HG02981 (cell line): ENCODE data around the gene KRT39.
"Not testable (repeated sequence)": the region's sequence is repeated elsewhere in the genome, so short reads cannot be mapped to it uniquely, and the experiment has no call there.

Experiments
- ATAC-seq: cut with Tn5 transposase; IDR thresholded peaks from one replicate; pipeline ENCODE4 v1.9.1; 2021; ENCODE audit warnings: mild to moderate bottlenecking, moderate library complexity; ENCODE audit not compliant: unreplicated experiment

The KRT39 gene

DNA sequence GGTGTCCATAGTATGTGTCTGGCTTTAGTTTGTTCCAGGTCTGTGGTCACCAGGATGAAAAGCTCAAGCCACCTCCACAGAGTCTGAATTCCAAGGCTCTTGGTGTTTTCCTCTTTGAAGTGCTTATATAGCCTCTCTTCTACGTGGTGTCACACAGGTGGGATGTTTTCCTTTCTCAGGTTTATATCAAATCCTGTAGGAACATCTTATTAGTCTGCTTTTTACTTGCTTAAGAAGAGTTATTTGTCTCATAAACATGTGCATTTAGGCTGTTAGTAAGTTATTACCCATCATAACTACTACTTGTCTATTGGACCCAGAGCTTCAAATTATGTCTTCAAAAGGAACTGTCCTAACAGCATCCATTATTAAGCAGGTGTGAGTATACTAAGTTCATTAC is at the start of gene KRT39:
TSS of gene KRT39 (minus strand) at position 101 of the 400 bp plus-strand sequence. CDS start at position 9, 92 bp downstream.
- no peak for ATAC-seq

DNA sequence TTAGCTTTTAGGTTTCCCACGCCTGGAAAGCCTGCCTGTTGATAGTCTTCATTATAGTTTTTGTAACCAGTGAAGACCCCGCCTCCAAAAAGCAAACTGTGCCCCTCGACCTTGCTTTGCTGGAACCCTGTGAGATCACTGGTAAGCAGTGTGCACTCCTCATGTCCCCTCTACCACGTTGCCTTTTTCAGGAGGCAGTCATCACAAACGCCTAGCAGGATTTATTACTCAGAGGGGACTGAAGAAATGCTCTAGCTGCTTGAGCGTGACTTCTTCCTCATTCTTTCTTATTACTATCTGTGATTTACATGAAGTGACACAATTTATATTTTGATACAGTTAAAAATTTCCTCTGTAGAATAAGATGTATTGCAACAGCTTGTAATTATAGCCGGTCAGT is 48.7 kb upstream of the KRT39 start:
- no peak for ATAC-seq

DNA sequence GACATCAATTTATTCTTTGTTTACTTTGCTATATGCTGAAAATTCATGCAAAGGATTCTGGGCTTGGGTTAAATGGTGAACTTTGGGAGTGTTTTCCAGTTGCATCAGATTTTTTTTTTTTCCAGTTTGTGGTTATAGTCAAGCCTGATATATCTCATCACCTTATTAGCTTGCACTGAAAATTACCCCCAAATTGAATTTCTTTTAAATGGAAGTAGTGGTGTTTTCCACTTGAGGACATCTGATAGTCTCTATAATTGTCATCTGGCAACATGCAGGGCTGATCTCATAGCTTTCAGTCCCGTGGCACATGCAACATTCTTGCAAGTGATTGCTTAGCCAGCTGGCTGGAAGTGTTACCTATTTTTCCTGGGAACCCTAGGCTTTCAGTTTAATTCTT is 46.9 kb upstream of the KRT39 start:
- ATAC-seq: no peak

DNA sequence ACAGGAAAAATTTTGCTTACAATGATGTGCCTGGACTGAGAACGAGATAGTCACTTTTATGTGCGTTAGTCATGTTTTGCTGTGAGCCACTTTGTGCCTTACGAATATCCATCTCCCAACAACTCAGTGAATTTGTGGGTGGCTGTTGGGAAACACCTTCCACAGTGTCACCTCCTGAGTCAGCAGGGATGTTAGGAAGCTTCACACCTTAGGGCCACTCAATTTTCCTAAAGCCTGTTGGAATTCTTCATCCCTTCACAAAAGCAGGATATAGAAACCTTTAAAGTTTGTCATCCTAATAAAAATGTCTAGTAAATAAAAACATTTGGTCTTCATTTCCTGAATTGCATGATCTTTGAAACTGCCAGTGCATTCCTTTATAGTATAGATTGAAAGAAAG is 46.4 kb upstream of the KRT39 start:
- no peak for ATAC-seq

DNA sequence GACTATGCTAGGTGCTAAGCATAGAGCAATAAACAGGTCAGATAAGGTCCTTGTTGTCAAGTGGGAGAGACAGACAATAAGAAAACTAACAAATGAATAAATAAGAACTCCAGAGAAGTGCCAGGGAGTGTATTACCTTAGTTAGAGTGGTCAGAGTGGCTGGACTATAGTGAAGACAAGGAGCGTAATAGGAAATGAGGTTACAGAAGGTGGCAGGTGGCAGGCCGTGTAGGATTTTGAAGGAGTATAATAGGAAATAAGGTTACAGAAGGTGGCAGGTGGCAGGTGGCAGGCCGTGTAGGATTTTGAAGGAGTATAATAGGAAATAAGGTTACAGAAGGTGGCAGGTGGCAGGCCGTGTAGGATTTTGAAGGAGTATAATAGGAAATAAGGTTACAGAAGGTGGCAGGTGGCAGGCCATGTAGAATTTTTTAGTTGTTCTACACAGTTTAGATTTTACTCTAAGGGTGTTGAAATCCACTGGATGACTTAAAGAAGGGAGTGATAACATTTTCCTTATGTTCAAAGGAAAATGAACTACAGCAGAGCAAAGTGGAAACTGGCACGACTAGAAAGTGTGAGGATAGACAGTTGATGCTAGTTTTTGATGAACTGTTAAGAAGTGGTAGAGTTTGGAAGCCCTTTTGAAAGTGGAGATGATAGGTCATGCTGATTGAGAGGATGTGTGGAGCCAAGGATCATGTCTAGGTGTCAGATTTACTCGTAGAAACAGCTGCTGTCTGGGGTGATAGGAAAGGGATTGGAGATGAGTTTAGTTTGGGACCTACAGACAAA is 45.8 kb upstream of the KRT39 start:
- no peak for ATAC-seq

DNA sequence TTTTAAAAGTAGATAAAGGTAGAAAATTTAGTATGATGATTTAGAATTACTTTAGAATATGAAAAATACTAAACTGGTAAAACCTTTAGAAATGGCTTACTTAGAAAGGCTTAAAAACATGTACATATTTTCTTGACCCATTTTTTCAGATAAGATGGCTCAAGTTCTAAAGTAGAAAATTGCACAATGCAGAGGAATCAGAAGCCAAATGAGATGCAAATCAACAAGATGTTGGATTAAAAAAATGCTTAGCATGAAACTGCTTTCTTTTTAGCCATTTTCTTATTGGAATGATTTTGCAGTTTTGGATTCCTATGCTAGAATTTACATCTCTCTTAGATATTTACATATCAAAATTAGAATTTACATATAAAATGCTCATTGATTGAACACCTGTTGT is 43.7 kb upstream of the KRT39 start:
- ATAC-seq: no peak

DNA sequence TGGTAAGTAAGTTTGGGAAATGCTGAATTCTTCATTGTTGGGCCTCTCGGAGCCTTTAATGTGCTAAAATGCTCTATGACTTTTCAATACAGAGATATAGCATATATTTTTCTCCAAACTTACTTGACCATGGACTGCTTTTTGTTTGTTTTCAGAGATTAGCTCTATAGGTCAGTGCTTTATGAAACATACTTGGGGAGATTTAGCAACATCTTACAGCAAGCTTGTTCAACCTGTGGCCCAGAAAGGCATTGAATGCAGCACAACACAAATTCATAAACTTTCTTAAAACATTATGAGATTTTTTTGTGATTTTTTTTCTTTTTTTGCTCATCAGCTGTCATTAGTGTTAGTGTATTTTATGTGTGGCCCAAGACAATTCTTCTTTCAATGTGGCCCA is 43.2 kb upstream of the KRT39 start:
- no peak for ATAC-seq

DNA sequence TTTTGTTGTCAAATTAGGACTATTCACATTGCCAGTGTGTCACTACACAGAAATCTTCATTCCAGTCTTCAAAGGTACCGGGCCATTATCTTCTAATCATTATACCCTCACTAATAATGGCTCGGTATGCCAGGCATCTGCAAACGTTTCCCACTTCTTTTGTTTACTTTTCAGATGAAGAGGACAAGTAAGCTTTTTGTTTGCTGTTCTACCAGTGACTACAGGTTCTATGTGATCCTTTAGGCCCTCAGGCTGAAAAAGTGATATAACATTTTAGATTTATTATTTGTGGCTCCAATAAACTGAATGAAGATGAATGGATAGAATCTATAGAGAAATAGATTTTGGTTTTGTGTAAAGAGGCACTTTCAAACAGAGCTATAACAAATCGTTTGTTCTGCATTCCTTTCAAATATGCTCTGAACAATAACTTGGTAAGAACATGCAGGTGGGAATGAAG is 42.6 kb upstream of the KRT39 start:
- no peak for ATAC-seq

DNA sequence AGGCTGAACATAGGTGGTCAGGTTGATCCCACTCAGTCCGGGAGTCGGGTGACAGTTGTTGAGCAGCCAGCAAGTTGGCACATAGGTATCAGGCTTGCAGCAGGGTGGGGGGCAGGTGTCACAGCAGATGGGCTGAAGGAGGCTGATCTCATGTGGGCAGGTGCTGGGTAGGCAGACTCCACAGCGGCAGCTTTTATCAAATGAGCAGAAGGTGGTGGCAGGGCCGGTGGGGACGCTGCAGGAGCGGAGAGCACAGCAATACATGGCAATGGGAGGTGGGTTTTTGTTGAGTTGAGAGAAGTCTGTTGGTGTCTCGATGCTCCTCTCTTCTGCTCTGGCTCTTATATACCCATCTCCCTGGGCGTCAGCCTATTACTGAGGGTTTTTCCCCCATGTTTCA is 42.1 kb upstream of the KRT39 start, which contains the start of gene KRTAP3-1:
TSS of gene KRTAP3-1 (minus strand) at position 318 of the 400 bp plus-strand sequence. CDS start at position 264, 54 bp downstream.
- no peak for ATAC-seq

DNA sequence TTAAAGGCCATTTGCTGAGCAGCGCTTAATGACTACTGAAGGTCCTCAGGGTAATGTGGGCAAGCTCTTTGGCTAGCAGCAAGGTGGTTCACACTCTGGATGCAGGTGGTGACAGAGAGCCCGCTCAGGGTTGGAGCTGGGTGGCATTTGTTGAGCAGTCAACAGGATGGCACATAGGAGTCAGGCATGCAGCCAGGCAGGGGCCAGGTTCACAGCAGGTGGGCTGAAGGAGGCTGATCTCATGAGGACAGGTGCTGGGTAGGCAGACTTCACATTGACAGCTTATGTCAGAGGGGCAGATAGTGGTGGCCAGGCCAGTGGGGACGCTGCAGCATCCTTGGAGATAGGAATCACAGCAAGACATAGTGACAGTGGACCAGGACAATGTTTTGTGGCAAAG is 37.6 kb upstream of the KRT39 start:
- ATAC-seq: no peak

DNA sequence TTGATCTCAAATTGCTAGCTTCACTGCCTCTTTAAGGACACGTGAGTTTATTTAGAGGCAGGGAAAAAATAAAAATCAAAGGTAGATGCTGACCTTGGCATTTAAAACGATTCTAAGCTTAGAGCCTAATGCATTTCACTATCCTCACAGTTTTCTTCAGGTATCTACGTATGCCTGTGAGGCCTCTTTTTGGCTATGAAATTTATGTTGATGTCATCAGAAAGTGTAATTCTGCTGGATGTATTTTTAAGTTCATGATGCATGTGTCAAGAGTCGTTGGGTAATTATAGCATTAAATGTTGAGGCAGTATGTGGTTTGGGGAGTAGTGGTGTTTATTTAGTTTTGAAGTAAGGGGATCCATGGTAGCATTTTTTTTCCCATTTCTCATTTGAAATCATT is 37.2 kb upstream of the KRT39 start:
- no peak for ATAC-seq

DNA sequence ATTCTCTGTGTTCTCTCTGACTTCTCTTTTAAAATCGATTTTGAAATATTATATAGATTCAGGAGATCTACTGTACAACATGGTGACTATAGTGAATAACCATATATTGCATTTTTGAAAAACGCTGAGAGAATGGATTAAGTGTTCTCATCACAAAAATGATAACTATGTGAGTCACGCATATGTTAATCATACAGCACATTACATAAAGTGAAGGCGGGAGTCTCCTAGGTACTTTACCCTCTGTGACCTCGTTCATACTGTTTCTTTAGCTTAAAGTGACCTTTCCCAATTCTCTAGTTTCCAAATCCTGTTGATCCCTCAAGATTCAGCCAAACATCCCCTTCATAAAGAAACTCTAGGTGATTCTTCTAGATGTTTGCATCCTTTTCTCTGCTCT is 36.1 kb upstream of the KRT39 start:
- ATAC-seq: no peak

DNA sequence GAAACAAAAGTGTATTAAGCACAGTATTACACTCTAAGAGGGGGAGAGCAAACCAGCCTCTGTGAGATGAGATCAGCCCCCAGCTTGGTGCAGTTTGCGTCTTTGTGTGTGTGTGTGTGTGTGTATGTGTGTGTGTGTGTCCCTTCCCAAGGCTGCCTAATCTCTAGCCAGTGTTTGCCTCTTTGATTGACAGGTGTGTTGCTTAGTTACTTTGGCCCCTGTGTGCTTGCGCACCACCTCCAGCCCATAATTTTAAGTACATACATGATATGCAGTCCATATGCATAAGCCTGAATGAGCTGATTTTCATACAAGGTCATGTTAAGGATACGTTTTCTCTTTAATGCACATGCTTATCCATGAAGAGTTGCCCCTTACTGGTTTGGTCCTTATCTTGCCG is 35.0 kb upstream of the KRT39 start:
- no peak for ATAC-seq

DNA sequence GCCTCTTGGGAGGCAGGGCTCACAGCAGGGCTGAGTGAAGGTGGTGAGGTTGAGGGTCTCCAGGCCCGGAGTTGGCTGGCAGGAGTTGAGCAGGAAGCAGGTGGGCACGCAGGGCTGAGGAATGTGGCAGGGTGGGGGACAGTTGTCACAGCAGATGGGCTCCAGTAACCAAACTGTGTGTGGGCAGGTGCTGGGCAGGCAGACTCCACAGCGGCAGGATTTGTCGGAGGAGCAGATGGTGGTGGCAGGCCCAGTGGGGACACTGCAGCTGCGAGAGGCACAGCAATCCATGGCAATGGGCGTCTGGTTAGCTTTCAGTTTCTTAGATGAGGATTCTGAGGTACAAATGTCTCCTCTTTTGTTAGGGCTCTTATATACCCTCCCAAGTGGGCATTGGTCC is 32.8 kb upstream of the KRT39 start, which contains the start of gene KRTAP3-2:
TSS of gene KRTAP3-2 (minus strand) at position 344 of the 400 bp plus-strand sequence. CDS start at position 291, 53 bp downstream.
- not testable (repeated sequence) for ATAC-seq

DNA sequence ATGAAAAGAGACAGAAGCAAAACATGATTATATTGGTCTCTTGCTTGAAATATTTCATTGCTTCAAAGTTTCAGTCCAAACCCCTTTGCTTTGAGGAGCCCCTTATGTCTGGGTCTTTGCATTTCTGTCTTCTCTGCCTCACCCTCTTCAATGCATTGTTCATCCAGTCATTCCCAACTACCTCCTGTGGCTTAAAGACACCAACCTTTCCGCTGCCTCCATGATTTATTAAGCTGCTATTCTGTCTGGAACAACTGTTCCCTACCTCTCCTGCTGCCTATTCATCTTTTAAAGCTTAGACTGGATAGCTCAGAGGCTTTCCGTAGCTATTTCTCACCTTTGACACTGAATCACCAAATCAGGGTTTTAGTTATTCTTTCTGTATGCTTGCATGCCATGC is 30.6 kb upstream of the KRT39 start:
- ATAC-seq: no peak

DNA sequence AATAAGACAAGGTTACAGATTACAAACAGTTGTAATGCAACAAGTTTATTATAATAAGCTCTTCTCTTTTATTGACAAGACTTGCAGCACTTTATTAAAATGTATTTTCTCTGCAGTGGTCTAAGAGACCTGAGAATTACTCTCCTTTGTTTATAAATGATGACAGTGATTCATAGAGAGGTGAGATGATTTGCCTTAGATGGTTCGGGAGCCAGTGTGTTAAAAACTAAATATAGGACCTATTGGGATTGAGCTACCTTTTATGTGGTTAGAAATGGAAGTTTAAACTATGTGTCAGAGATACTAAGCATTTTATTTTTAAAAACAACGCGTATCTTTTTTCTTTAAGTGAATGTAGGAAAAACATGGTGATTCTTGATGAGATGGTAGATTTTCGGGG is 30.1 kb upstream of the KRT39 start:
- ATAC-seq: no peak

DNA sequence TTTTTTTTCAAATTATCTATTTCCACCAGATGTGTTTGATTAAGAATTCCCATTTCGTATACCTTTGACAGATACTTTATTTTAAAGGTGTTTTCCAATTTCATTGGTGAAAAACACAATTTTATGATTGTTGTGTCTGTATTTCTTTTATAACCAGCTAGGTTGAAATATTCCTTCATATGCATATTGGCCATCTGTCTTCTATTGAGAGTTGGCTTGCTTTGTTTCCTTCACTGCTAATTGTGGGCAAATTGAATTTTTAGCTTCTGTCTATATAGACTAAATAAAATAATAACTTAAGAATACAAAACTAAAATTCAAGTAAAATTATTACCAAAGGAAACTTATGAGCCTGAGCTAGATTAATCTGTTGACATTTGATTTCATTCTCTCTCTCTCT is 28.4 kb upstream of the KRT39 start:
- no peak for ATAC-seq

DNA sequence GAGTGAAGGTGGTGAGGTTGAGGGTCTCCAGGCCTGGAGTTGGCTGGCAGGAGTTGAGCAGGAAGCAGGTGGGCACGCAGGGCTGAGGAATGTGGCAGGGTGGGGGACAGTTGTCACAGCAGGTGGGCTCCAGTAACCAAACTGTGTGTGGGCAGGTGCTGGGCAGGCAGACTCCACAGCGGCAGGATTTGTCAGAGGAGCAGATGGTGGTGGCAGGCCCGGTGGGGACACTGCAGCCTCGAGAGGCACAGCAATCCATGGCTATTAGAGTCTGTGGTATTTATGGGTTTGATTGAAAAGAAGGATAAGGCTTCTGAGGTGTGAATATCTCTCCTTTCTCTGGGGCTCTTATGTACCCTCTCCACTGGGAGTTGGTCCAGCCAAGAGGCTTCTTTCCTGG is 27.1 kb upstream of the KRT39 start, which contains the start of gene KRTAP3-3:
TSS of gene KRTAP3-3 (minus strand) at position 326 of the 400 bp plus-strand sequence. CDS start at position 259, 67 bp downstream.
- ATAC-seq: no peak

DNA sequence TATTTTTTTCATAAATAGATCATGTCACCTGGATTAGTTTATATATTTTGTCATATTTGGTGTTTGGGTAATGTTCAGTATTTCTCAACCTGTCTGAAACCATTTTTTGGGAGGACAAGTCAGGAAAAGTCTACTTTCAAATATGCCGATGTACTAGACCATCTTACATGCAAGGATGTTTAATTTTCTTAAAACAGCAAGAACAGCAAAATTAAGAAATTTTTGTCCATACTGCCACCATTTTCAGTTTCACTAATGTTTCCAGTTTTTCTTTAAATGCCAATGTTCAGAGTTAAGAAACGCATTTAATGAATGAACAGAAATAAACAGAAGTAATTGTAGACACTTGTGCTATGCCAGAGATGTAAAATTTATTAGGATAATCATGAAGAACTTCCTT is 26.3 kb upstream of the KRT39 start:
- ATAC-seq: no peak

DNA sequence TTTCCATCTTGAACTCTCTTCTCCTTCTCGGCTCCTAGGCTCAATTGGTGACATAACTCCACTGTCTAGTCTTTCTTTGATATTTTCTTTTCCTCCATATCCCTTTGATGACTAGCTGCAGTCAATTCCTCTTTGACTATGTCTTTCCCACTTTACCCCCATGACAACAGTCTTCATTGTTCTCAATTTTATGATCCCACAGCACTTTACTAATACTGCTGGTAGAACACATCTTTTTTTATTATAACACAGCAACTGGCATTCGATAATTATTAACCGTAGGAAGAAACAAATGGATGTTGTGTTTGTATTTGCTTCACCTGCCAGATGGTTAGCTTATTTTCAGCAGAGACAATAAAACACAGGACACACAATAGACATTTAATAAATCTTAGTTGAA is 25.9 kb upstream of the KRT39 start:
- ATAC-seq: no peak

DNA sequence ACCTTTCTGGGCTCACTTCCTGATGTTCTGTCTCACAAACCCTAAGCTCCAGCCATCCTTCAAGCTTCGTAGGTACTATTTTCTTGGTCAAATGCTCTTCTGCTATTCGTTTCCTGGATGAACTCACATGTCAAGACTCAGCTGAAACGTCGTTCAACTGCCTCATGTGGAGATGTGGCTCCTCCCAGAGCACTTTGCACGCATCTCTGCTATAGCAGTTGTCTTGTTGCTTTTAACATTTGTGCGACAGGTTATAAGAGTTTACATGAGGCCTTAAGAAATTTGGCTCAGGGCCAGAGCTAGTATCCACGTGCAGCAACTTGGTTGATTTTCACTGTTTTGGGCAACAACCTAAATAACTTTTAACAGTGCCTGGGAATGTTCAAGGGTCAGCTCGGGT is 20.2 kb upstream of the KRT39 start:
- no peak for ATAC-seq

DNA sequence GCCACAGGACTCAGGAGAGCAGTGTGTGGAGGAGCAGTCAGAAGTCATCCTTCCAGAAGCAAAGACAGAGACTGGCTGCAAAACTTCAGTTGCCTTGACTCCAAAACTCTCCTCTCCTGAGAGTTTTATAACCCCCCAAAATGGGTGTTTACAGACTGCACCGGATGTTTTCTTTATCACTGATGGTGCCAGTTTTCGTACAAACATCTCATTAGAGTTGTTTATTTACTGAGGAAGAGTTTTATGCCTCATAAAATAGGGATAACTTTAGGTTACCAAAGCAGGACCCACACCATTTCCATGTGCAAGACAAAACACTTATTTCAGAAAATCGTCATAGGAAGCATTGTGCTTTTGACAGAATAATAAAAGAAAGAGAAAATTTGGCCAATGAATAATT is 17.5 kb upstream of the KRT39 start, which contains the start of gene KRT40:
TSS of gene KRT40 (minus strand) at position 101 of the 400 bp plus-strand sequence. CDS start at position 48, 53 bp downstream.
- ATAC-seq: no peak
